Lung (tissue), 12 donors: Measurements from ENCODE around the gene BEST2. TPM values are rescaled to one million over a fixed set of nuclear protein-coding genes. Genes with fewer than 3 reads are reported as not detected.

Source experiments
- ATAC-seq: fragments of 200-7000 bp; cut with Tn5 transposase; one replicate; pipeline ENCODE4 v1.9.1; 2020; ENCODE audit warnings: moderate number of reproducible peaks; ENCODE audit not compliant: insufficient read depth, low FRiP score
- DNase-seq, 3 donors: peaks; one replicate each; pipeline ENCODE4 v3.0.0-alpha.2; 2013 to 2017
- H3K27ac ChIP-seq, 2 donors: one replicate each; pipeline ENCODE4 v1.5.1; 2013; ENCODE audit warnings: mild to moderate bottlenecking in 2 of 2, moderate library complexity in 2 of 2, control low read depth in 1 of 2, inconsistent platforms in 1 of 2, low read depth in 1 of 2, low read length in 1 of 2
- H3K27me3 ChIP-seq, 3 donors: one replicate each; pipeline ENCODE4 v1.5.1; 2013; ENCODE audit warnings: low read length in 2 of 3; ENCODE audit not compliant: control insufficient read depth in 3 of 3, insufficient read depth in 3 of 3
- H3K36me3 ChIP-seq, 4 donors: one replicate each; pipeline ENCODE4 v1.5.1; 2013; ENCODE audit warnings: low read length in 4 of 4, mild to moderate bottlenecking in 1 of 4, moderate library complexity in 1 of 4; ENCODE audit not compliant: control insufficient read depth in 4 of 4, insufficient read depth in 4 of 4
- H3K4me1 ChIP-seq, 5 donors: one replicate each; pipeline ENCODE4 v1.5.1; 2013; ENCODE audit warnings: low read length in 5 of 5, mild to moderate bottlenecking in 2 of 5, moderate library complexity in 1 of 5; ENCODE audit not compliant: control insufficient read depth in 5 of 5, insufficient read depth in 5 of 5
- H3K4me3 ChIP-seq: one replicate; pipeline ENCODE4 v1.5.1; 2013; ENCODE audit warnings: mild to moderate bottlenecking, control low read depth, moderate library complexity
- H3K9ac ChIP-seq, 2 donors: one replicate each; pipeline ENCODE4 v1.5.1; 2013; ENCODE audit warnings: low read length in 2 of 2, control low read depth in 1 of 2; ENCODE audit not compliant: insufficient read depth in 1 of 2
- H3K9me3 ChIP-seq, 4 donors: one replicate each; pipeline ENCODE4 v1.5.1; 2013; ENCODE audit warnings: low read length in 3 of 4, mild to moderate bottlenecking in 1 of 4, moderate library complexity in 1 of 4; ENCODE audit not compliant: control insufficient read depth in 4 of 4, insufficient read depth in 3 of 4
- whole genome bisulfite sequencing, 2 donors: extraction: QIAGEN DNeasy Blood & Tissue Kit; methylation state at CpG; one replicate each; pipeline ENCODE4 v1.1.7; 2013; 5-methylcytosine and 5-hydroxymethylcytosine counted together
- polyA plus RNA-seq, 2 donors: library from polyadenylated mRNA; stranded (reverse); fragments of 200-250 nt; gene quantifications; one replicate each; pipeline ENCODE4 v1.2.1, GENCODE V29; 2013
- total RNA-seq, 2 donors: library from RNA; depleted of rRNA in 1 of 2; stranded (reverse); fragments of >200 nt in 1 of 2; gene quantifications; one replicate each; pipeline ENCODE4 v1.2.1, GENCODE V29; 2014 to 2021
- TF ChIP-seq, protein P1 (sequence below): IDR thresholded peaks from 2 replicates; pipeline ENCODE4 v1.5.1; 2012; ENCODE audit warnings: mild to moderate bottlenecking; ENCODE audit errors: control extremely low read depth, extremely low read depth
- donor health status: control.
- donor health status: control.
- donor health status: Bipolar disorder and iron deficiency.
- donor health status: healthy.
- donor health status: DM: yes; HTN: yes; CAD: no.

Gene BEST2
- total and polyA plus RNA-seq, 4 donors: 0.02 TPM; not detected in 3

DNA sequence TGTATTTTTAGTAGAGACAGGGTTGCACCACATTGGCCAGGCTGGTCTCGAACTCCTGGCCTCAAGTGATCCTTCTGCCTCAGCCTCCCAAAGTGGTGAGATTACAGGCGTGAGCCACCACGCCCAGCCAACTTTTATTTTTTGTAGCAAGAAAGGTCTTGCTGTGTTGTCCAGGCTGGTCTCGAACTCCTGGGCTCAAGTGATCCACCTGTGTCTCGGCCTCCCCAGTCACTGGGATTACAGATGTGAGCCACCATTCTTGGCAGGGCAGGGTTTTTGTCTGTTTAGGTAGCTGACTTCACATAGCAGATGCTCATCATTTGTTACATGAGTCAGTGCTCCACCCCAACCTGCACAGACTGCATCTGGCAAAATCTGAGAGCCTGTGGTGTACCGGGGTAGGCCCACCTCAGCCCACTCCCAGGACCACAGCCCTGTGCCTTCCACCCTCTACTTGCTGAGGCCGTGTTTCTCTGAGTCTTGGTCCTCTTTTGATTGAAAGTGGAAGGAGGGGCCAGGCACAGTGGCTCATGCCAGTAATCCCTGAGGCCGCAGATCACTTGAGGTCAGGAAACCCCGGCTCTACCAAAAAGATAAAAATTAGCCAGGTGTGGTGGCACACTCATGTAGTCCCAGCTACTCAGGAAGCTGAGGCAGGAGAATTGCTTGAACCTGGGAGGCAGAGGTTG, 23.7 kb upstream of the BEST2 start:
- Histone ChIP-seq H3K9ac (no peak overlapping the region), H3K27ac (no peak overlapping the region), H3K27me3 (no peaks in the 10 kb centered on the region), H3K4me3 (no peak overlapping the region), H3K4me1 (peaks cover 1 to 23% (median 9%) of the 10 kb centered on the region in 5 donors), H3K36me3 (peaks cover 4 to 28% (median 22%) of the 10 kb centered on the region in 4 donors), H3K9me3 (no peaks in the 10 kb centered on the region)
- TF ChIP-seq, protein P1, sequence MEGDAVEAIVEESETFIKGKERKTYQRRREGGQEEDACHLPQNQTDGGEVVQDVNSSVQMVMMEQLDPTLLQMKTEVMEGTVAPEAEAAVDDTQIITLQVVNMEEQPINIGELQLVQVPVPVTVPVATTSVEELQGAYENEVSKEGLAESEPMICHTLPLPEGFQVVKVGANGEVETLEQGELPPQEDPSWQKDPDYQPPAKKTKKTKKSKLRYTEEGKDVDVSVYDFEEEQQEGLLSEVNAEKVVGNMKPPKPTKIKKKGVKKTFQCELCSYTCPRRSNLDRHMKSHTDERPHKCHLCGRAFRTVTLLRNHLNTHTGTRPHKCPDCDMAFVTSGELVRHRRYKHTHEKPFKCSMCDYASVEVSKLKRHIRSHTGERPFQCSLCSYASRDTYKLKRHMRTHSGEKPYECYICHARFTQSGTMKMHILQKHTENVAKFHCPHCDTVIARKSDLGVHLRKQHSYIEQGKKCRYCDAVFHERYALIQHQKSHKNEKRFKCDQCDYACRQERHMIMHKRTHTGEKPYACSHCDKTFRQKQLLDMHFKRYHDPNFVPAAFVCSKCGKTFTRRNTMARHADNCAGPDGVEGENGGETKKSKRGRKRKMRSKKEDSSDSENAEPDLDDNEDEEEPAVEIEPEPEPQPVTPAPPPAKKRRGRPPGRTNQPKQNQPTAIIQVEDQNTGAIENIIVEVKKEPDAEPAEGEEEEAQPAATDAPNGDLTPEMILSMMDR: no peak
- ATAC-seq (no peak), DNase-seq (no peak)
- 97 to 98% methylated on average over 9 of the region's 9 CpGs for WGBS, 2 donors

DNA sequence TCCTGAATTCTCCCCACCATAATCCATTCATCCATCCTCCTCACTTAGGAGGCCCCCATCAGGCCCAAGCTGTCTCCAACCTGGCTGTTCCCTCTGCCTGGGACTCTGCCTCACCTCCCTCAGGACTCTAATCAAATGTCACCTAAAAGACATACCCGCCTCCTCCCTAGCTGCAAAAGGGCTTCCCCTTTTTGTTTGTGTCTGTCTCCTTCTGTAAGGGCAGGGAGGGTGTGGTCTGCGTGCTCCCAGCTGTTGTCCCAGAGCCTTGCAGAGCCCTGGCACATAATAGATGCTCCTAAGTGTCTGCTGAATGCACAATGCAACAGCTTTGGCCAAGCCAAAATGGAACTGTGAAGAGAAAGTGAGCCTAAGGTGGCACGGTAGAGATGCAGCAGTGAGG, 21.5 kb upstream of the BEST2 start:
- H3K4me1 ChIP-seq: peaks cover 5 to 18% (median 7%) of the 10 kb centered on the region in 5 donors
- H3K27me3 ChIP-seq: no peaks in the 10 kb centered on the region
- no peak overlapping the region for H3K27ac ChIP-seq
- ATAC-seq: no peak
- H3K9ac ChIP-seq: no peak overlapping the region
- H3K9me3 ChIP-seq: no peaks in the 10 kb centered on the region
- no peak overlapping the region for H3K4me3 ChIP-seq
- DNase-seq: no peak
- WGBS, 2 donors: 62 to 73% methylated on average over 3 of the region's 3 CpGs
- peaks cover 4 to 28% (median 22%) of the 10 kb centered on the region in 4 donors for H3K36me3 ChIP-seq
- TF ChIP-seq, protein P1: no peak

GRCh38 chr19:12731337-12731736, 20.3 kb upstream of the BEST2 start:
- Histone ChIP-seq H3K4me1 (peaks cover 5 to 18% (median 7%) of the 10 kb centered on the region in 5 donors), H3K9me3 (no peaks in the 10 kb centered on the region), H3K4me3 (no peak overlapping the region), H3K36me3 (peaks cover 4 to 28% (median 22%) of the 10 kb centered on the region in 4 donors), H3K27ac (no peak overlapping the region), H3K27me3 (no peaks in the 10 kb centered on the region), H3K9ac (no peak overlapping the region)
- 94 to 96% methylated on average over 24 of the region's 24 CpGs for WGBS, 2 donors
- DNase-seq: no peak
- ATAC-seq: no peak
- TF ChIP-seq, protein P1: no peak
